ENCODE data around the gene RXFP1.

Gene RXFP1

GRCh38 chr4:158566860-158567259 lies 45.2 kb downstream of the RXFP1 start:
- TF ChIP-seq JUND (IDR thresholded peaks at IDR 0.05; ENCODE audit: low read depth): no peak
- DNase-seq (ENCODE audit: low read depth in 1 of 2, low spot score in 1 of 2): no peak
- in situ Hi-C loops (cut with HindIII; ENCODE audit: low pct_unique_long_range_greater_than_20kb, low sequenced_read_pairs): no loop called here

- peak in 1 of 2 experiments; percentile 9 for DNase-seq (ENCODE audit: low read depth in 1 of 2, low spot score in 1 of 2)
- in situ Hi-C loops (cut with HindIII; ENCODE audit: low pct_unique_long_range_greater_than_20kb, low sequenced_read_pairs): no loop called here
- no peak for TF ChIP-seq JUND (IDR thresholded peaks at IDR 0.05; ENCODE audit: low read depth)
These were observed 50.1 kb downstream of the RXFP1 start for GRCh38 chr4:158571736-158572135.

- DNase-seq (ENCODE audit: low read depth in 1 of 2, low spot score in 1 of 2): no peak
- no peak for TF ChIP-seq JUND (IDR thresholded peaks at IDR 0.05; ENCODE audit: low read depth)
- in situ Hi-C loops (cut with HindIII; ENCODE audit: low pct_unique_long_range_greater_than_20kb, low sequenced_read_pairs): no loop called here
These were observed 50.9 kb downstream of the RXFP1 start for GRCh38 chr4:158572608-158573007.

DNA sequence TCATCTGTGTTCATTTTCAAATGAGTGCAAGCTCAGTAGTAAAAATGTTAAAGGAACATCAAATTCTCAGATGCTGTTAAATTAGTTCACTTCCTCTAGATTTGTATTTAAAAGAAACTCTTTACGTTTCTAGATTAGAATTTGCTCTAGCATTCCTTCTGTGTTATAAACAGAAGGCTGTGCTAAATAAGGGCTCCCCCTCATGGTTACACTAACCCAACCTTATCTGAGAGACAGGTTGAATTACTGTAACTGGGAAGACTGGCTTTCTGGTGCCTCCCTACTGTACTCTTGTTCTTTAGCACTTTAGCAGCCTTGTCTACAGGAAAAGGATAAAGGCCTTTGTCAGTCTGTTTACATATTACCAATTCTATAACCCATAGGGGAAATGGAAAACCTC lies 56.8 kb downstream of the RXFP1 start:
- DNase-seq (ENCODE audit: low read depth in 1 of 2, low spot score in 1 of 2): peak in 1 of 2 experiments; percentile 55

GRCh38 chr4:158580064-158580463 lies 58.4 kb downstream of the RXFP1 start:
- TF ChIP-seq JUND (IDR thresholded peaks at IDR 0.05; ENCODE audit: low read depth): no peak
- DNase-seq (ENCODE audit: low read depth in 1 of 2, low spot score in 1 of 2): no peak
- in situ Hi-C loops (cut with HindIII; ENCODE audit: low pct_unique_long_range_greater_than_20kb, low sequenced_read_pairs): no loop called here

More for the DNA sequence above, 56.8 kb downstream of the RXFP1 start:
- in situ Hi-C loops (cut with HindIII; ENCODE audit: low pct_unique_long_range_greater_than_20kb, low sequenced_read_pairs): no loop called here
- no peak for TF ChIP-seq JUND (IDR thresholded peaks at IDR 0.05; ENCODE audit: low read depth)

- in situ Hi-C loops (cut with HindIII; ENCODE audit: low pct_unique_long_range_greater_than_20kb, low sequenced_read_pairs): no loop called here
- TF ChIP-seq JUND (IDR thresholded peaks at IDR 0.05; ENCODE audit: low read depth): no peak
- no peak for DNase-seq (ENCODE audit: low read depth in 1 of 2, low spot score in 1 of 2)
These were observed 59.5 kb downstream of the RXFP1 start for GRCh38 chr4:158581161-158581560.

DNA sequence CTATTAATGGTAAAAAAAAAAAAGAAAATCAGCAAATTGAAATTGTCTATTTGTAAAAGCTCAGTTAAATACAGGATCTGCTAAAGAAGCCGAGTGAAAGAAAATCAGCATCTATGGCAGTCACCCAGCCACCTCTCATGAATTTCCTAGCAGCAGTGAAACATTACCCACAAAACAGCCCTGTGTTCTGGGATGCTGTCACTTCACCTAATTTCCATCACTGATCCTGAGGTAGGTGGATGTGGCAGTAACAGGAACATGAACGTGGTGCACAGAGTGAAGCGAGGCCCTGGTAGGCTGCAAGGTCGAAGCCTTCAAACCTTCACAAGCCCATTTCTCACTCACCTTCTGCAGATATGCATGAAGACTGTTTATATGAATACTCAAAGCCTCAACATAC lies 65.2 kb downstream of the RXFP1 start:
- no peak for TF ChIP-seq JUND (IDR thresholded peaks at IDR 0.05; ENCODE audit: low read depth)
- in situ Hi-C loops (cut with HindIII; ENCODE audit: low pct_unique_long_range_greater_than_20kb, low sequenced_read_pairs): no loop called here
- DNase-seq (ENCODE audit: low read depth in 1 of 2, low spot score in 1 of 2): no peak

DNA sequence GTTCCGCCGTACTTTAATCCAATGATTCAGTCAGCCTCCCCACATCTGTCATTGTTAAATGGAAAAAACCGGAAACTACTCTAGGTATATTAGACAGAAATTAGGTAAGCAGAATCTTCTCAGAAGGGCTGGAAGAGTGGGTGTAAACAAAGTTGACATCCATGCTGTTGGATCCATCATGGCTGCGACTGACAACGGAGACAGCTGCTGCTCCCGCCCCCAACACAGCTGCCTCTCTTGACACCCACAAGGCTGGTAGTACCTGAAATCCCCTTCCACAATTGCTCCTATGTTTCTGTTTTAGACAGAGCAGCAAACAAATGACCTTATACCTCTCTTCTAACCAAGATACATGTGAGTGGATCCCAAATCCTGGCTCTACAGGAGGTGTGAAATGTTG lies 66.6 kb downstream of the RXFP1 start:
- no peak for DNase-seq (ENCODE audit: low read depth in 1 of 2, low spot score in 1 of 2)
- TF ChIP-seq JUND (IDR thresholded peaks at IDR 0.05; ENCODE audit: low read depth): no peak
- in situ Hi-C loops (cut with HindIII; ENCODE audit: low pct_unique_long_range_greater_than_20kb, low sequenced_read_pairs): no loop called here

- in situ Hi-C loops (cut with HindIII; ENCODE audit: low pct_unique_long_range_greater_than_20kb, low sequenced_read_pairs): no loop called here
- no peak for TF ChIP-seq JUND (IDR thresholded peaks at IDR 0.05; ENCODE audit: low read depth)
- DNase-seq (ENCODE audit: low read depth in 1 of 2, low spot score in 1 of 2): no peak
These were observed 67.1 kb downstream of the RXFP1 start for GRCh38 chr4:158588777-158589176.

DNA sequence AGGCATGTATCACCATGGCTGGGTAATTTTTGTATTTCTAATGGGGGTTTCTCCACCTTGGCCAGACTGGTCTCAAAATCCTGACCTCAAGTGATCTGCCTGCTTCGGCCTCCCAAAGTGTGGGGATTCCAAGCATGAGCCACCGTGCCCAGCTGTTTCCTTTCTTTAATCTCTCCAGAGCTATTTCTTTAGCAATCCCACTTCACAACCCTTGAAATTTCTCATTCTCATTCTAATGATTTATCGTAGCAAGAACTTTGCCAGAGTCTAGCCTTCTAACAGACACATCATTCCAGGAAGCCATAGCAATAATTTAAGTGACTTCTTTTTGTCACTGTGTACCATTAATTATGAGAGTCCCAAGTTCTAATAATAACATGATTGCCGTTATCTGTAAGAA lies 68.6 kb downstream of the RXFP1 start:
- in situ Hi-C loops (cut with HindIII; ENCODE audit: low pct_unique_long_range_greater_than_20kb, low sequenced_read_pairs): no loop called here
- no peak for DNase-seq (ENCODE audit: low read depth in 1 of 2, low spot score in 1 of 2)
- no peak for TF ChIP-seq JUND (IDR thresholded peaks at IDR 0.05; ENCODE audit: low read depth)

DNA sequence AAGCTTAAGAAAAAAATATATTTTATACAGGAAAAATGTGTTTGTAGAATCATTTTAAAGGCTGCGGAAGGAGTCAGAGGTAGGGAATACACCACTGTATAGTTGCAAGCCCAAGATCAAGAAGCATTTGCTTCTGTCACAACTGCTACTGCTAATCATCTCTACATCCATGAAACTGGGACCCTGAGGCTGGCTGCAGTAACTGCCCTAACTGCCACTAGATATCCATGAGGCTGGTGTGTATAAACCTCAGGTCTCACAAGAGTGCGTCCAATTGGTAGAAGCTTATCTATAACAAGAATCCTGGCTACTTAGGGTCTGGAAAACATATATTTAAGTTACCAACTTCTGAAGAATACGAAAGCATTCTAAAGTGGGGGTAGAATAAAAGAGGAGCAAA lies 69.1 kb downstream of the RXFP1 start:
- in situ Hi-C loops (cut with HindIII; ENCODE audit: low pct_unique_long_range_greater_than_20kb, low sequenced_read_pairs): no loop called here
- TF ChIP-seq JUND (IDR thresholded peaks at IDR 0.05; ENCODE audit: low read depth): no peak
- DNase-seq (ENCODE audit: low read depth in 1 of 2, low spot score in 1 of 2): no peak

- no peak for TF ChIP-seq JUND (IDR thresholded peaks at IDR 0.05; ENCODE audit: low read depth)
- in situ Hi-C loops (cut with HindIII; ENCODE audit: low pct_unique_long_range_greater_than_20kb, low sequenced_read_pairs): no loop called here
- no peak for DNase-seq (ENCODE audit: low read depth in 1 of 2, low spot score in 1 of 2)
These were observed 76.4 kb downstream of the RXFP1 start for GRCh38 chr4:158597879-158598596.

DNA sequence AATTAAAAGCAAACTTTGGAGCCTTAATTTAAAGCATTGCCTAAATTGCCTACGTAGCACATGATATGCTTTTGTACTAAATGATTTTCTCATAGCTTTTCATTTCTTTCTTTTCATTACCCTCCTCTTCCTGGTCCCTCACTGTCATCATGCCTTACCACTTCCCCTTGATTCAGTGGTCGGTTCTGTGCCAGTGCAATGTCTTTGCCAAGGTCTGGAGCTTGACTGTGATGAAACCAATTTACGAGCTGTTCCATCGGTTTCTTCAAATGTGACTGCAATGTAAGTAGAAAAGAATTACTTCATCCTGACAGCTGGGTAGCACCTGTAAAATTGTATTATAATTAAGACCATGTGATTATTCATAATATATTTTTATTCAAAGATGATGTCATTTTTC lies 77.5 kb downstream of the RXFP1 start:
- no peak for DNase-seq (ENCODE audit: low read depth in 1 of 2, low spot score in 1 of 2)
- in situ Hi-C loops (cut with HindIII; ENCODE audit: low pct_unique_long_range_greater_than_20kb, low sequenced_read_pairs): no loop called here
- no peak for TF ChIP-seq JUND (IDR thresholded peaks at IDR 0.05; ENCODE audit: low read depth)

All from T47D (cell line).